HG03066 (cell line): ENCODE measurements around the gene TMEM52.
A peak's percentile ranks its signal among the peaks of the same experiment; 100 is the strongest.

Experiments
- ATAC-seq: cut with Tn5 transposase; IDR thresholded peaks from one replicate; pipeline ENCODE4 v1.9.1; 2021; ENCODE audit warnings: low read depth; ENCODE audit not compliant: unreplicated experiment

Gene TMEM52

DNA sequence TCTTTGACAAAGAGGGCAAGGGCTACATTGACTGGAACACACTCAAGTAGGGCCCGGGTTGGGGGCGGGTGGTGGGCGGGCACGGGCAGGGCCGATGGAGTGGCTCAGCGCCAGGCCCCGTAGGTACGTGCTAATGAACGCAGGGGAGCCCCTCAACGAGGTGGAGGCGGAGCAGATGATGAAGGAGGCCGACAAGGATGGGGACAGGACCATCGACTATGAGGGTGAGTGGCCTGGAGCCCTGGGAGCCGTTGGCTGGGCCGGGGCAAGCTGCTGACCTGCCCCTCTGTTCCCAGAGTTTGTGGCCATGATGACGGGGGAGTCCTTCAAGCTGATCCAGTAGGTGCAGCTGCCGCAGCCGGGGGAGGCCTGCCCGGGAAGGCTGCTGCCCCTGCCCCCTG lies 2.2 kb downstream of the TMEM52 start:
- no peak for ATAC-seq

GRCh38 chr1:1915911-1916840 lies 2.9 kb downstream of the TMEM52 start:
- no peak for ATAC-seq

DNA sequence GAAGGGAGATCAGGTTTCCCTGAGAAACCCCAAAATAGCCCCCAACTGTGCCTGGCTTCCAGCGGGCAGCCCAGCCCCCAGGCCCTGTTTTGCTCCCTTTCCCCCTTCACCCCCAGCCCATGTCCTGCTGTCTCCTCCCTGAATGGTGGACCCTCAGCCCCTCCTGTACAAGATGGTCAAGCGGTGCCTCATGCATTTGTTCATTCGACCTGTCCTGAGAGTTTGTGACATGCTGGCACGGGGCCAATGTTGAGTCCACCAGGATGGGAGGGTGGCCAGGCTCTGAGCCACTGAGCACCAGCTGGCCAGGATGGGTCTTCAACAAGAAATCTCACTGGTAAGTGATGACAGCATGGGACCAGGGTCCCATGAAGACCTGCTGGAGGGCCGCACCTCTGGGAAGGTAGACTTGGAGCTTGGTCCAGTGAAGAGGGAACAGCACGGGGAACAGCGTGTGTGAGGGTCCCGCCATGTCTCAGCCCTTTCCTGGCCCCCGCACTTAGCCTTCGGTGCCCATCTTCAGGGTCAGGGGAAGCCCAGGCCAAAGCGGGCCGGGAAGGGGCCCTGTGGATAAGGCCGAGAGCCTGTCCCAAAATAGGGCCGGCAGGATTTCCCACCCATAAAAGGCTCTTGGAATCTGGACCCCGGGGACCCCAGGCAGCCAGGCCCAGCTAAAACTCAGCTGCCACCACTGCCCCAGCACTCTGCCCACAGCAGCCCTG lies 3.9 kb downstream of the TMEM52 start, which contains the start of gene CALML6:
Gene CALML6, plus strand, starts transcription at position 290 of the 722 bp plus-strand sequence. Its CDS starts 21 bp downstream, at position 311.
- no peak for ATAC-seq

- ATAC-seq = no peak
Measured at GRCh38 chr1:1914101-1914970, 4.7 kb downstream of the TMEM52 start.

GRCh38 chr1:1911350-1912041 lies 7.6 kb downstream of the TMEM52 start:
- no peak for ATAC-seq

DNA sequence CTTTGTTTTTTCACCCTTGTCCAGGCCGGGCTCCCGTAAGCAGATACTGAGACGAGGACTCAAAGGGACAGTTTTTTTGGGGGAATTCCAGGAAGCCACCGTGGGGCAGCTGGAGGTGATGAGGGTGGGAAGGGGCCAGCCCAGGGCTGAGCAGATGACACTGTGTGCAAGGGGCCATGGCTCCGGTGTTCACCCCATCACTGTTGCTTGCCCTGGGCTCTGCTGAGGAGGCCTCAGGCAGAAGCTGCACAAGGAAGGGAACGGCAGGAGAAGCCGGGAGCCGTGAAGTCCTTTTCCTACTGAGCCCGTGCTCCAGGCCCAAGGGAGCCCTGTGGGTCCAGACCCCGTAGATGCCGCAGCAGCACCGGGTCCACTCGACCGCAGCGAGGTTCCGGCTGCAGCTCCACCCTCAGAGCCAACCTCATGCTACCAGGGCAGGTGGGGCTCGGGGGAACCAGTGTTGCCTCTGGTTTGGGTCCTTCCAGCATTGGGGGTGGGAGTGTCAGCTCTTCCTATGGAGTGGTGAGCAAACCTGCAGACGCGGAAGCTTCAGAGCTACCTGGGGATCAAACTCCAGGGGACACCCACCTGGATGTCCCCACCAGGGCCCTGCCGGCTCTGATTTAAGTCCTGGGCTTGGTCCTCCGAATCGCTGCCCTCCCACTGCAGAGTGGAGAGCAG lies 8.3 kb downstream of the TMEM52 start:
- ATAC-seq = no peak

DNA sequence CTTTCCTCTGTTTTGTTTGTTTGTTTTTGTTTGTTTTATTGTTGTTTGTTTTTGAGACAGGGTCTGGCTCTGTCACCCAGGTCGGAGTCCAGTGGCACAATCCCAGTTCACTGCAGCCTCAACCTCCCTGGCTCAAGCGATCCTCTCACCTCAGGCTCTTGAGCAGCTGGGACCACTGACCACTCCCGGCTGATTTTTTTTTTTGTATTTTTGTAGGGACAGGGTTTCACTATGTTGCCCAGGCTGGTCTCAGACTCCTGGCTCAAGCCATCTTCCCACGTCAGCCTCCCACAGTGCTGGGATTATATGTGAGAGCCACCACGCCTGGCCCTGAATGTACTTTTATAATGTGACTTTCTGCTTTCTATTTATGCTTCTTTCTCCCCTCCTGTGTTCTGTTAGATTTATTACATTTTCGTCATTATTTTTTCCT lies 9.0 kb downstream of the TMEM52 start:
- ATAC-seq = no peak

- ATAC-seq = peak; percentile 5
Measured at GRCh38 chr1:1908506-1908791, 10.6 kb downstream of the TMEM52 start.

DNA sequence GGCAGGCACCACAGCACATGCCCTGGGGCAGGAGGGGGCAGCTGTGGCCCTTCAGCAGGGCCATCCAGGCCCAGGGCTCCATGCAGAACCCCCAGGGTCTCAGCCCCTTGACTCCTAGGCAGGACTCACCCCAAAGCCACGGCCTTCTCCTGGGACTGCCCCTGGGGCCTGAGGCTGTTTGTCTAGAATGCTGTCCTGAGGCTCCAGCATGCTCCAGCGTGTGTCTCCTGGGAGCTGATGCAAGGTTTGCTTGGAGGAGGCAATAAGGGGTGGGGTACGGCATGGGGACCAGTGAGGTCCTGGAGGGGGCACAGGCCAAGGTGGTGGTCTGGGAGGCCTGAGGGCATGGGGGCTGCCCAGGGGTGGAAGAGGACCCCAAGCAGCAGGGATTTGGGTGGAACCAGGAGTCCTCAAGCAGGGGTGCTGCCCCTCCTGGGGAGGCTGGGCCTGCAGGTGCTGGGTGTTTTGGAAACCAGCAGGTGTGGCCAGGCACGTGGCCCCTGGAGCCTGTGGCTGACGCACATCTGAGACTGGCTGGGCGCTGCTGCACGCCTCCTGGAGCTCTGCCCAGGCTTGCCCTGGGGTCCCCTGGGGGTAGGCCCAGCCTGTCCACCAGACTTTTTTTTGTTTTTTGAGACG lies 11.9 kb downstream of the TMEM52 start:
- no peak for ATAC-seq

DNA sequence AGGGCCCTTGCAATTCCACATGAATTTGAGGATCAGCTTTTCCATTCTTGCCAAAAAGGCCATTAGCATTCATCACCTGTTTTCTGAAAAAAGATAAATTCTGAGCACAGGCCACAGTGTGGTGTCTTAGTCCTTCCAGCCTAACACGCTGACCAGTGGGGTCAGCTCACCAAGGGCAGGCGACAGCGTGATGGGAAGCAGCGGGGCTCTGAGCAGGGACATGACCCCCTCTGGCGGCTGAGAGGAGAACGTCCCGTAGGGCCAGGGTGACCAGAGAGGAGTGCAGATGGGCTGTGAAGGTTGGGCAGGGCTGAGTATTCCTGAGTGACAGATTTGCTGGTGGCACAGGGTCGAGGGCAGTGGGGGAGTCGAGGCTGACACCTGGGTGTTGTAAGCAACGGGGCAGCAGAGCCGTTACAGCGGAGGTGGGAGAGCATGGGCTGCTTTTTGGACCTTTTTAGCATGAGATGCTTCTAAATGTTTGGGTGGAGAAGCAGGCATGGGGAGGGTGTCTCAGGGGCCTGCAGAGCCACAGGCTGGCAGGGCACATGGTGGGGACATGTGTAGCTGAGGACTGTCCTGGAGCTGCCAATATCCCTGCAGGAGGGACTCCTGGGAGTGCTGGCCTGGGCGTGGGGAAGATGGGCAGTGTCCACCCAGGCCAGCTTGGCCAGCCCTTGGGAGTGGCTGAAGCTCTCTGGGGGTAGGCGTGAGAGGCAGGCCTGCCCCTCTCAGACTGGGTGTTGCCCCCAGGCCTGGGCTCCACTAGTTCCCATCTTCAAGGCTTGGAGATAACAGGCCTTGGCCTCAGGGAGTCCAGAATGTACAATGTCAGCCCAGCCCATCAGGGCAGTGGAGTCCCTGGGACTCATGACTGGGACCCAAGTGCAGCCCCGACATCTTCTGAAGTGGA lies 12.6 kb downstream of the TMEM52 start:
- no peak for ATAC-seq

DNA sequence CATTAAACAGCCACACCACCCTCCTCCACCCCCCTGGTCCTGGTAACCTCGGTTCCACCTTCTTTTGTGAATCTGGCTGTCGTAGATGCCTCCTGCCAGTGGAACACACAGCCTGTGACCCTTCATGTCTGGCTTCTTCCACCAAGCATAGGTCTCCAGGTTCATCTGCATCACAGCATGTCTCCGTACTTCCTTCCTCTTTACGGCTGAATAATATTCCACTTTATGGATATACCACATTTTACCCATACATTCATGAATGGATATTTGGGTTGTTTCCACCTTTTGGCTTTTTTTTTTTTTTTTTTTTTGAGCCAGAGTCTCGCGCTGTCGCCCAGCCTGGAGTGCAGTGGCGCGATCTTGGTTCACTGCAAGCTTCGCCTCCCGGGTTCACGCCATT lies 15.9 kb downstream of the TMEM52 start:
- ATAC-seq = no peak

DNA sequence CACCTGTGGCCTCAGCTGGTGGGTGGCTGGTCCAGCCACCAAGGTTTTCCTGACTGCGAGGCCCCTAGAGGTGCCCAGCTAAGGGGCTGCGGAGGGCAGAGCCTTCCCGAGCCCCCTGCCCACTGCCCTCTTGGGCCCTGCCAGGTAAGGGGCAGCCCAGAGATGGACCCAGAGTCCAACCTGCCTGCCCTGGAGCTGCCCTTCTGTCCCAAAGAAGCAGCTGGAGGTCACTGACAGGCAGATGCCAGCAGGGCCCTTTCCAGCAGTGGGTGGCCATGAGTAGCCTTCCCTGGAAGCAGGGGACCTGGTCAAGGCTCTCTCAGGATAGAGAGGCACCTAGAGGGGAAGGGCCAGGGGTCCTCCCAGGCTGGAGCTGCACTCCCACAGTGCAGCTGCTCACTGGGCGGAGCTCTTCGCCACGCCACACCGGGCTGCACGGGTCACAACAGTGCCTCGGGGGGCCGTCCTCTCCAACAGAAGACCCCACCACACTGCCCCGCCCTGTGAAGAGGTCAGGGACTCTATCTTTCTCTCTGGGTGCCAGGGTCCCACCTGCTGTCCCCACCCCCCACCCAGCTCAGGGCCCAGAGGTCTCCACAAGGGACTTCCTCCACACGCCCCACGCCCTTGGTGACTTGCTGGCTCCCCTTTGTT lies 17.3 kb downstream of the TMEM52 start:
- ATAC-seq = no peak

GRCh38 chr1:1900883-1901640 lies 18.0 kb downstream of the TMEM52 start:
- no peak for ATAC-seq

DNA sequence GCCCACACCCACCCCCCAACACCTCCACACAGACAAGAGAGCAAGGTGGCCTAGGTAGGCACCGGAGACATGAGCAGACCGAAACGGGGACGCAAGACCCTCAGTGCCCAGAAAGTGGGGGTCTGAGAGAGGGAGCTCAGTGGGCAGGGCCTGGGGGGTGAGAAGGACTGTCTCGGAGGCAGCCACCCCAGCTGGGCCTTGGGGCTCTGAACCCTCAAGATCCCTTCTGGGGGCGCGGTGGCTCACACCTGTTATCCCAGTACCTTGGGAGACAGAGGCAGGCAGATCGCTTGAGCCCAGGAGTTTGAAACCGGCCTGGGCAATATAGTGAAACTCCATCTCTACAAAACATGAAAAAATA lies 19.1 kb downstream of the TMEM52 start:
- no peak for ATAC-seq

DNA sequence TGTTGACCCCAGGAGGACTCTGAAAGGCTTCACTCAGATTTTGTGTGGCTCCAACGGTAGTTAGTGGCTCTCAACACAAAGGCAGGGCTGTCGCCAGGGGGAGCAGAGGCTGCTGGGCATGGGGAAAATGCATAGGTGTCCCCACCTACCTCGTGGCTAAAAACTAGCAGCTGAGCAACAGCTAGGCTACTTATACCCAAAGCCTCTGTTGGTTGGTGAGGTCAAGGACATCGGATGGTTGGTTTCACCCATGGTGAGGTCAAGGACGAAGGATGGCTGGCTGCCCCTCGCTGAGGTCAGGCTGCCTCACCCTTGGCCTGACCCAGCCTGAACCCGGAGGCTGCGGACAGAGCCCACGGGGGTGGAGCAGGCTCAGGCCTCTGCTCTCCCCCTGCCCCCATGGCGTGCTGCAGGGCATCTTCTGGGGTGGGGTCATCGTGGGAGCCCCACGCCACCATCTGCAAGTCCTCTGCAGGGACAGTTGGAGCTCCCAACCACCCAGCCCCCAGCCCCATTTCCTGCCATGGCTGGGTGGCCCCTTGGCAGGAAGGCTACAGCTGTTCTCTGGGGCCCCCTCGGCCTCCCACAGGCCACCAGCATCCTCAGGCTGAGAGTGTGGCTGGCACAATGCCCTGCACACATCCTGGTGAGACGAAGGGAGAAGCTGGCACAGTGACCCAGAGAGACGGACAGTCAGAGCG lies 19.7 kb downstream of the TMEM52 start:
- no peak for ATAC-seq

- ATAC-seq = no peak
Measured at GRCh38 chr1:1898246-1898933, 20.7 kb downstream of the TMEM52 start.
